Right lobe of liver (tissue), 6 donors: Measurements from ENCODE around the gene CRYAB. TPM values are rescaled to one million over a fixed set of nuclear protein-coding genes. Genes with fewer than 3 reads are reported as not detected.

Experiments
- ATAC-seq, 4 donors: fragments of 200-7000 bp; cut with Tn5 transposase; one replicate each; pipeline ENCODE4 v1.9.1; 2020; ENCODE audit warnings: mild to moderate bottlenecking in 4 of 4, moderate library complexity in 4 of 4
- DNase-seq, 3 donors: peaks; one replicate each; pipeline ENCODE4 v3.0.0-alpha.2; 2020
- H3K27ac ChIP-seq, 3 donors: fragments of 200-600 bp; one replicate each; pipeline ENCODE4 v1.8.0; 2022
- H3K27me3 ChIP-seq, 2 donors: fragments of 200-600 bp; one replicate each; pipeline ENCODE4 v1.8.0; 2022
- H3K36me3 ChIP-seq, 4 donors: fragments of 200-600 bp; sonication (generic) in 1 of 4; one replicate each; pipeline versions ENCODE4 v1.5.1 to v1.8.0; 2017 to 2022; ENCODE audit warnings: control low read depth in 1 of 4
- H3K4me1 ChIP-seq, 4 donors: fragments of 200-600 bp; sonication (generic) in 1 of 4; one replicate each; pipeline versions ENCODE4 v1.5.1 to v1.8.0; 2017 to 2022; ENCODE audit warnings: control low read depth in 1 of 4
- H3K4me3 ChIP-seq, 3 donors: fragments of 200-600 bp; one replicate each; pipeline ENCODE4 v1.8.0; 2022
- H3K9me3 ChIP-seq, 4 donors: fragments of 200-600 bp; sonication (generic) in 1 of 4; one replicate each; pipeline versions ENCODE4 v1.5.1 to v1.8.0; 2017 to 2022; ENCODE audit warnings: control low read depth in 1 of 4
- CTCF ChIP-seq, 4 donors: fragments of 200-600 bp in 3 of 4; fragments of 450-650 bp in 1 of 4; IDR thresholded peaks; one replicate each; pipeline versions ENCODE4 v1.5.1 to v1.8.0; 2016 to 2022; ENCODE audit warnings: antibody characterized with exemption in 4 of 4, mild to moderate bottlenecking in 2 of 4
- POLR2A ChIP-seq: fragments of 450-650 bp; IDR thresholded peaks from one replicate; pipeline ENCODE4 v1.6.1; 2017; ENCODE audit warnings: antibody characterized with exemption, mild to moderate bottlenecking
- WGBS: methylation state at CpG from one replicate; pipeline ENCODE4 v1.1.6; 2018; ENCODE audit warnings: low coverage, low lambda C conversion rate; ENCODE audit not compliant: insufficient coverage; ENCODE audit errors: missing lambda C conversion rate; 5-methylcytosine and 5-hydroxymethylcytosine counted together
- intact Hi-C, 2 donors: fragments of 100-400 bp; cut with DNase I; formaldehyde crosslinking; loops; one replicate each; pipeline versions ENCODE4 v1.11.2 to v1.14.1; 2022
- total RNA-seq, 6 experiments: library from RNA; depleted of rRNA in 2 of 6; stranded (reverse); fragments of >200 nt in 2 of 6; fragmentation: NEBNext Ultra II Directional in 3 of 6; extraction: Animal tissue kit (Norgen Biotek cat#: 25700) in 3 of 6; gene quantifications; one replicate each; pipeline versions ENCODE4 v1.1.0 to v1.2.4, GENCODE V29; 2016 to 2023
- donor health status: DM: no; HTN: yes; CAD: no.
- donor health status: DM: no; HTN: no; CAD: no.
- donor health status: DM: no; HTN: no; CAD: no.
- donor health status: DM: no; HTN: yes; CAD: no.
- donor health status: DM: no; HTN: yes; CAD: no.

Gene CRYAB
- total RNA-seq, 6 experiments from 2014 or later = 3.6 to 10.5 (median 6.7) TPM

- H3K27ac ChIP-seq = peak within 1 kb of the TSS; percentile 83 to 92 (median 91)
- no peaks in the 10 kb centered on the region for H3K36me3 ChIP-seq
- no peaks in the 10 kb centered on the region for H3K27me3 ChIP-seq
- TF ChIP-seq POLR2A = no peak
- peak; percentile 94 to 98 (median 96) for TF ChIP-seq CTCF (IDR thresholded peaks at IDR 0.05)
- peak within 1 kb of the TSS; percentile 50 to 63 (median 62) for H3K4me3 ChIP-seq
- H3K4me1 ChIP-seq = peaks cover 0 to 6% (median 0%) of the 10 kb centered on the region in 4 donors
- under 1% methylated on average over 26 of the region's 55 CpGs for WGBS
- no peaks in the 10 kb centered on the region for H3K9me3 ChIP-seq
- intact Hi-C loops = no loop called here
- DNase-seq (peak; percentile 96 to 98 (median 98)), ATAC-seq (peak; percentile 95 to 97 (median 96))
Measured at GRCh38 chr11:111878849-111879636, 32.5 kb downstream of the CRYAB start, which contains the start of the genes CFAP68 and FDXACB1. CFAP68 (plus strand) TSS chr11:111879541; CDS start chr11:111879561, 20 bp downstream. FDXACB1 (minus strand) TSS chr11:111879165; CDS start chr11:111879132, 33 bp downstream.

- WGBS = 0% methylated on average over 13 of the region's 13 CpGs
- peaks cover 0 to 6% (median 0%) of the 10 kb centered on the region in 4 donors for H3K4me1 ChIP-seq
- H3K4me3 ChIP-seq = peak overlapping the region; percentile 50 to 63 (median 62)
- H3K27ac ChIP-seq = peak overlapping the region; percentile 83 to 92 (median 91)
- H3K36me3 ChIP-seq = no peaks in the 10 kb centered on the region
- no peaks in the 10 kb centered on the region for H3K9me3 ChIP-seq
- intact Hi-C loops = no loop called here
- DNase-seq (no peak), ATAC-seq (peak in 3 of 4 donors; percentile 6 to 31 (median 20))
- H3K27me3 ChIP-seq = no peaks in the 10 kb centered on the region
- TF ChIP-seq CTCF (IDR thresholded peaks at IDR 0.05) (no peak), POLR2A (no peak)
Measured at GRCh38 chr11:111878385-111878848, 33.2 kb downstream of the CRYAB start.

DNA sequence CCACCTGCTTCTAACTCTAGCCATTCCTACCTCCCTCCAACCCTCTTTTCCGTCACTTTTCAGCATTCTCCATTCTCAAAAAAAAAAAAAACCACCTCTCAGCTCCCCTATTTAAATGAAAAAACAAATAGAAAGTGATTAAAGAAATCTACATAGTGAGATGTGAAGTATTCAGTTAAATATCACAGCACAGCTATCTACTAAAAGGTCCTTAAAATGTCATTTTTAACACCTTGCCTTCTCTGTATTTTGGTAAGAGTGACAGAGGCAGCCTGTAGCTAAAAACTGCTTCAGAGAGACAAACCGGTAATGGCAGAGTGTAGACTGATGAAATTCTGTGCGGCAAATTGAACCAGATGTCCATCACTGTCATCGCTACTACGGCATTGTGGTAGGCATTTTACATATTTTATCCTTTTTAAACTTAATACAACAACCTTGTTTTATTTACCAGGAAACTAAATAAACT lies 39.8 kb downstream of the CRYAB start:
- peak overlapping the region; percentile 83 to 98 (median 89) for H3K4me3 ChIP-seq
- H3K4me1 ChIP-seq = peaks cover 0 to 16% (median 4%) of the 10 kb centered on the region in 4 donors
- peaks cover 0 to 21% (median 2%) of the 10 kb centered on the region in 4 donors for H3K36me3 ChIP-seq
- no peaks in the 10 kb centered on the region for H3K9me3 ChIP-seq
- H3K27me3 ChIP-seq = no peaks in the 10 kb centered on the region
- peak overlapping the region; percentile 89 to 91 (median 90) for H3K27ac ChIP-seq
- WGBS = 53% methylated on average over 5 of the region's 5 CpGs
- DNase-seq (no peak), ATAC-seq (peak in 2 of 4 donors; percentile 13 to 20)
- intact Hi-C loops = no loop called here
- TF ChIP-seq POLR2A (no peak), CTCF (IDR thresholded peaks at IDR 0.05) (no peak)

DNA sequence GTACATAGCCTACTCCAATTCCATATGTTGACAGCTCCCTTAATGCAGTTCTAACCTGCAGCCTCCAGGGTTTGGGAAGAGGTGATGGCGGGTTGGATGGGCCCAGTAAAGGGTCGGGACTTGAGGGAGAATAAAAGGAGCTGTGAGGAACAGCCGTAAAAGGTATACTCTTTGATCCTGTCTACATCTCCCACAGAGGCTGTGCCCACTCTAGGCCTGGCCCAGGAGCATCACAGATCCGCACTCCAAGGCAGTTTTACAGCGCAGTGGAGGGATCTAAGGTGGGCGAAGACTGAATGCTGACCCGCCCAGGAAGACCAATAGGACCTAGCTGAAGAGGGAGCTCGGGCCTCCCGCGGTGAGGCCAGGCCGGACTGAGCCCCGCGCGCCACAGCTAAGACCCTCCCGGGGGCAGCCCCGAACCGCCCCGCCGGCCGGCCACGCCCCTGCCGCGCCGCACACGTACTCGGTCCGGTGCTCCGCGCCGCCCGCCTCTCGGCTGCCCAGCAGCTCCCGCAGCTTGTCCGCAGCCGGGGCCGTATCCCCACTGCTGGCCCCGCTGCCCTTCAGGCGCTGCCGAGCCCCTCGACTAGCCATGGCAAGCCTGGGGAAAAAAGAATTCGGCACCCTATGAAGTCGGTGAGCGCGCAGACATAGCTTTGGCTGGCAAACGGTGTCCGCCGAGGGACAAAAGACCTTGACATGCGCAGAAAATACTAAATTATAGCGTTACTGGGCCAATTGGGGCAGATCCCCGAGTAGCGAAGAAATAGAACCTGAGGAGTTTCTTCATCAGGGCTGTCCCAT lies 40.5 kb downstream of the CRYAB start, which contains the start of gene ALG9:
ALG9 (minus strand) TSS at position 696 of the 807 bp plus-strand sequence; CDS start at position 597, 99 bp downstream.
- Histone ChIP-seq H3K36me3 (peaks cover 0 to 27% (median 4%) of the 10 kb centered on the region in 4 donors), H3K4me1 (peaks cover 0 to 16% (median 4%) of the 10 kb centered on the region in 4 donors), H3K27me3 (no peaks in the 10 kb centered on the region), H3K4me3 (peak within 1 kb of the TSS; percentile 83 to 98 (median 89)), H3K9me3 (no peaks in the 10 kb centered on the region), H3K27ac (peak within 1 kb of the TSS; percentile 89 to 91 (median 90))
- ATAC-seq = peak; percentile 89 to 94 (median 92)
- WGBS = under 1% methylated on average over 21 of the region's 51 CpGs
- TF ChIP-seq CTCF (IDR thresholded peaks at IDR 0.05) (no peak), POLR2A (peak; percentile 46)
- intact Hi-C loops = no loop called here
- DNase-seq = peak; percentile 82 to 89 (median 87)
